ENCODE data around the gene TBC1D8.

Gene TBC1D8

GRCh38 chr2:101026253-101026701 lies 124.9 kb downstream of the TBC1D8 start:
- no peak for DNase-seq

- DNase-seq, result no peak
Measured at GRCh38 chr2:101025561-101025960, 125.6 kb downstream of the TBC1D8 start.

GRCh38 chr2:101023327-101024107 lies 127.7 kb downstream of the TBC1D8 start:
- DNase-seq, result no peak

GRCh38 chr2:101022221-101022620 lies 129.0 kb downstream of the TBC1D8 start:
- no peak for DNase-seq

- DNase-seq, result no peak
Measured at GRCh38 chr2:101018934-101019333, 132.2 kb downstream of the TBC1D8 start.

- no peak for DNase-seq
Measured at GRCh38 chr2:101017371-101017770, 133.8 kb downstream of the TBC1D8 start.

- no peak for DNase-seq
Measured at GRCh38 chr2:101014264-101014857, 136.8 kb downstream of the TBC1D8 start.

- DNase-seq, result peak; percentile 13
Measured at GRCh38 chr2:101012706-101013181, 138.4 kb downstream of the TBC1D8 start.

- no peak for DNase-seq
Measured at GRCh38 chr2:101012054-101012705, 139.0 kb downstream of the TBC1D8 start.

GRCh38 chr2:101011152-101011551 lies 140.0 kb downstream of the TBC1D8 start:
- no peak for DNase-seq

- no peak for DNase-seq
Measured at GRCh38 chr2:101007415-101008345, 143.5 kb downstream of the TBC1D8 start.

- DNase-seq, result no peak
Measured at GRCh38 chr2:101006065-101006715, 145.0 kb downstream of the TBC1D8 start.

GRCh38 chr2:101004620-101005325 lies 146.4 kb downstream of the TBC1D8 start:
- no peak for DNase-seq

- no peak for DNase-seq
Measured at GRCh38 chr2:101003278-101003775, 147.9 kb downstream of the TBC1D8 start.

- DNase-seq, result no peak
Measured at GRCh38 chr2:101002562-101003277, 148.5 kb downstream of the TBC1D8 start.

GRCh38 chr2:101001691-101002561 lies 149.3 kb downstream of the TBC1D8 start, which contains the start of gene RPL31:
Gene RPL31 (plus strand): TSS chr2:101002289. CDS start chr2:101002702, 413 bp downstream.
- peak; percentile 91 for DNase-seq

- no peak for DNase-seq
Measured at GRCh38 chr2:100999995-101000394, 151.2 kb downstream of the TBC1D8 start.

- DNase-seq, result no peak
Measured at GRCh38 chr2:100998235-100998573, 153.0 kb downstream of the TBC1D8 start.

GRCh38 chr2:100997509-100998234 lies 153.5 kb downstream of the TBC1D8 start:
- no peak for DNase-seq
